ENCODE data around the gene TMEM229A. TPM values are rescaled to one million over a fixed set of nuclear protein-coding genes. Genes with fewer than 3 reads are reported as not detected.
"Not testable (repeated sequence)": the region's sequence is repeated elsewhere in the genome, so short reads cannot be mapped to it uniquely, and the experiment has no call there.

The TMEM229A gene
- total and polyA plus RNA-seq, 7 donors = 0.03 to 0.71 TPM; not detected in 5

DNA sequence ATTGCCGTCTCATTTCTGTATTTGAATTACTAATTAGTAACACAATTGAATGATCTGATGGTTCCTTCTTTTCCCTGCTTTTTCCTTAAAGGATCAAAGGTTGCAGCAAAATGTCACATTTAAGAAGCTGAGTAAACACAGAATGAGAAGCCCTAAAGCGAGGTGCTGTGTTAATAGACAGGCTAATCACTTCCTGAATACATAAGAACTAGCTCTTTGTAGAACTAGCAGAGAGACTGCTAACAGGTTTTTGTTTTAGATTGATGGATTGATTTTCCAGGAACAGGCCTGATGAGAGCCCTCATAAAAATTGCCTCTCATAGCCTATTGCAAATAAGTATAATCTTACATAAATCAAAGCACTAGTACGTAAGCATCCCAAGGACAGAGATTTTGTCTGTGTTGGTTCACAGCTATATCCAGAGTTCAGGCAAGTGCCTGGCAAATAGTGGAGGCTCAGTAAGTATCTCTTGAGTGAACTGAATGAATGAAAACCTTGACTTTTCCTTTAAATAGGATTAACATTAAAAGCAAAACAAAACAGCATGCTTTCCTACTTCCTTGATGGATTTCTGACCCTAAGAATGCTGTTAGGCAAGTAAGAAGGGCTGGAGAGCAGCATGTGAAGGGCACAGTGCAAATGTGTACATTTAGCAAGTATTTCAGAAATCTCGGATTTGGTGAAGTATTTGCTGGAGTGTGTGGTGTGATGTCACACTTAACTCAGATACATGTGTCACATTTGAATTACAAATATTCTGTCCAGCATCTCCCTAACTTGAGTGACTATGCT, 3.3 kb downstream of the TMEM229A start:
- DNase-seq = no peak
- Histone ChIP-seq H3K4me3 (no peak overlapping the region), H3K36me3 (no peaks in the 10 kb centered on the region), H3K9me3 (no peaks in the 10 kb centered on the region), H3K27ac (no peak overlapping the region), H3K27me3 (peaks cover 9 to 60% (median 39%) of the 10 kb centered on the region in 3 donors), H3K4me1 (peaks cover 2 to 22% (median 19%) of the 10 kb centered on the region in 4 donors)
- no peak for TF ChIP-seq POLR2A (IDR thresholded peaks at IDR 0.05)
- no peak for TF ChIP-seq EP300 (IDR thresholded peaks at IDR 0.05)
- TF ChIP-seq, protein P1, sequence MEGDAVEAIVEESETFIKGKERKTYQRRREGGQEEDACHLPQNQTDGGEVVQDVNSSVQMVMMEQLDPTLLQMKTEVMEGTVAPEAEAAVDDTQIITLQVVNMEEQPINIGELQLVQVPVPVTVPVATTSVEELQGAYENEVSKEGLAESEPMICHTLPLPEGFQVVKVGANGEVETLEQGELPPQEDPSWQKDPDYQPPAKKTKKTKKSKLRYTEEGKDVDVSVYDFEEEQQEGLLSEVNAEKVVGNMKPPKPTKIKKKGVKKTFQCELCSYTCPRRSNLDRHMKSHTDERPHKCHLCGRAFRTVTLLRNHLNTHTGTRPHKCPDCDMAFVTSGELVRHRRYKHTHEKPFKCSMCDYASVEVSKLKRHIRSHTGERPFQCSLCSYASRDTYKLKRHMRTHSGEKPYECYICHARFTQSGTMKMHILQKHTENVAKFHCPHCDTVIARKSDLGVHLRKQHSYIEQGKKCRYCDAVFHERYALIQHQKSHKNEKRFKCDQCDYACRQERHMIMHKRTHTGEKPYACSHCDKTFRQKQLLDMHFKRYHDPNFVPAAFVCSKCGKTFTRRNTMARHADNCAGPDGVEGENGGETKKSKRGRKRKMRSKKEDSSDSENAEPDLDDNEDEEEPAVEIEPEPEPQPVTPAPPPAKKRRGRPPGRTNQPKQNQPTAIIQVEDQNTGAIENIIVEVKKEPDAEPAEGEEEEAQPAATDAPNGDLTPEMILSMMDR (IDR thresholded peaks at IDR 0.05) = no peak
- no peak for TF ChIP-seq POLR2AphosphoS5 (IDR thresholded peaks at IDR 0.05)
- 20 to 55% methylated on average over 4 of the region's 4 CpGs for WGBS, 2 donors
- intact Hi-C loops (cut with DNase I) = no loop called here

GRCh38 chr7:124027236-124027635, 5.6 kb downstream of the TMEM229A start:
- 99% methylated on average over 1 of the region's 1 CpG for WGBS, 2 donors
- Histone ChIP-seq H3K36me3 (no peaks in the 10 kb centered on the region), H3K9me3 (no peaks in the 10 kb centered on the region), H3K27me3 (peaks cover 9 to 46% (median 34%) of the 10 kb centered on the region in 3 donors), H3K4me1 (peaks cover 0 to 8% (median 6%) of the 10 kb centered on the region in 4 donors), H3K27ac (no peak overlapping the region), H3K4me3 (no peak overlapping the region)
- intact Hi-C loops (cut with DNase I) = no loop called here
- TF ChIP-seq POLR2A (IDR thresholded peaks at IDR 0.05) = no peak
- TF ChIP-seq, protein P1 (IDR thresholded peaks at IDR 0.05) = no peak
- no peak for TF ChIP-seq POLR2AphosphoS5 (IDR thresholded peaks at IDR 0.05)
- TF ChIP-seq EP300 (IDR thresholded peaks at IDR 0.05) = no peak
- DNase-seq = no peak

DNA sequence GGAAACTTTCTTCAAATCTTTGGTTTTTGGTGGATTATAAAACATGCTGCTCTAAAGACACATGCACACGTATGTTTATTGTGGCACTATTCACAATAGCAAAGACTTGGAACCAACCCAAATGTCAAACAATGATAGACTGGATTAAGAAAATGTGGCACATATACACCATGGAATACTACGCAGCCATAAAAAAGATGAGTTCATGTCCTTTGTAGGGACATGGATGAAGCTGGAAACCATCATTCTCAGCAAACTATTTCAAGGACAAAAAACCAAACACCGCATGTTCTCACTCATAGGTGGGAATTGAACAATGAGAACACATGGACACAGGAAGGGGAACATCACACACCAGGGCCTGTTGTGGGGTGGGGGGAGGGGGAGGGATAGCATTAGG, 8.5 kb downstream of the TMEM229A start:
- intact Hi-C loops (cut with DNase I); H3K27ac ChIP-seq; H3K36me3 ChIP-seq; H3K4me3 ChIP-seq; H3K9me3 ChIP-seq; DNase-seq; H3K4me1 ChIP-seq: not testable (repeated sequence)
- WGBS, 2 donors = 86% methylated on average over 3 of the region's 3 CpGs
- H3K27me3 ChIP-seq = peaks cover 0 to 17% (median 9%) of the 10 kb centered on the region in 3 donors

- H3K4me1 ChIP-seq = no peaks in the 10 kb centered on the region
- WGBS, 2 donors = 48 to 78% methylated on average over 1 of the region's 1 CpG
- H3K4me3 ChIP-seq = no peak overlapping the region
- H3K27ac ChIP-seq = no peak overlapping the region
- H3K27me3 ChIP-seq = no peaks in the 10 kb centered on the region
- no peaks in the 10 kb centered on the region for H3K36me3 ChIP-seq
- TF ChIP-seq POLR2A (IDR thresholded peaks at IDR 0.05) = no peak
- TF ChIP-seq EP300 (IDR thresholded peaks at IDR 0.05) = no peak
- TF ChIP-seq, protein P1 (IDR thresholded peaks at IDR 0.05) = no peak
- no peak for TF ChIP-seq POLR2AphosphoS5 (IDR thresholded peaks at IDR 0.05)
- no peaks in the 10 kb centered on the region for H3K9me3 ChIP-seq
- no peak for DNase-seq
- intact Hi-C loops (cut with DNase I) = no loop called here
These were observed 10.3 kb downstream of the TMEM229A start for GRCh38 chr7:124022551-124022950.

GRCh38 chr7:124020060-124020459, 12.8 kb downstream of the TMEM229A start:
- Histone ChIP-seq H3K27me3 (no peaks in the 10 kb centered on the region), H3K9me3 (no peaks in the 10 kb centered on the region), H3K27ac (no peak overlapping the region), H3K4me3 (no peak overlapping the region), H3K4me1 (no peaks in the 10 kb centered on the region), H3K36me3 (no peaks in the 10 kb centered on the region)
- DNase-seq = no peak
- TF ChIP-seq, protein P1 (IDR thresholded peaks at IDR 0.05) = no peak
- TF ChIP-seq POLR2A (IDR thresholded peaks at IDR 0.05) = no peak
- no peak for TF ChIP-seq POLR2AphosphoS5 (IDR thresholded peaks at IDR 0.05)
- TF ChIP-seq EP300 (IDR thresholded peaks at IDR 0.05) = no peak
- intact Hi-C loops (cut with DNase I) = no loop called here
- 23 to 64% methylated on average over 1 of the region's 1 CpG for WGBS, 2 donors
